Stimulated activated naive CD8-positive, alpha-beta T cell treated with anti-CD3 and anti-CD28 coated beads, Interleukin-15, amount 100 ng/mL, for 72 hours (primary cell): ENCODE data around the gene B2M.
"Not testable (repeated sequence)": the region's sequence is repeated elsewhere in the genome, so short reads cannot be mapped to it uniquely, and the experiment has no call there.

Experiments
- ATAC-seq: fragments of 150-1000 bp; cut with Tn5 transposase; 2 replicates; pipeline ENCODE4 v1.10.0; 2021; ENCODE audit warnings: mild to moderate bottlenecking, moderate library complexity
- DNase-seq, 2 donors: peaks; one replicate each; pipeline ENCODE4 v3.0.0; 2021 to 2022
- H3K27ac Mint-ChIP-seq, 2 donors: one replicate each; pipeline ENCODE4 v1.8.0; 2022; ENCODE audit warnings: mild to moderate bottlenecking in 2 of 2, mixed read lengths in 2 of 2, moderate library complexity in 2 of 2
- H3K27me3 Mint-ChIP-seq: one replicate; pipeline ENCODE4 v1.8.0; 2022; ENCODE audit warnings: mixed read lengths
- H3K4me1 Mint-ChIP-seq: one replicate; pipeline ENCODE4 v1.8.0; 2022; ENCODE audit warnings: mild to moderate bottlenecking, mixed read lengths
- H3K4me3 Mint-ChIP-seq, 2 donors: one replicate each; pipeline ENCODE4 v1.8.0; 2022; ENCODE audit warnings: mild to moderate bottlenecking in 2 of 2, mixed read lengths in 2 of 2, moderate library complexity in 1 of 2
- H3K9me3 Mint-ChIP-seq, 2 donors: one replicate each; pipeline ENCODE4 v1.8.0; 2022; ENCODE audit warnings: mixed read lengths in 2 of 2

The B2M gene

GRCh38 chr15:44727485-44728231 is 16.3 kb downstream of the B2M start:
- no peaks in the 10 kb centered on the region for H3K9me3 Mint-ChIP-seq
- H3K4me1 Mint-ChIP-seq = peaks cover 73% of the 10 kb centered on the region
- no peak for ATAC-seq
- peak; percentile 37 to 45 for DNase-seq
- H3K4me3 Mint-ChIP-seq = peak overlapping the region; percentile 97 to 99
- H3K27ac Mint-ChIP-seq = peak overlapping the region; percentile 100
- H3K27me3 Mint-ChIP-seq = no peaks in the 10 kb centered on the region

- not testable (repeated sequence) for H3K9me3 Mint-ChIP-seq, DNase-seq, ATAC-seq, H3K27me3 Mint-ChIP-seq
- H3K4me3 Mint-ChIP-seq = peak overlapping the region; percentile 99 to 100
- H3K4me1 Mint-ChIP-seq = peaks cover 73% of the 10 kb centered on the region
- peak overlapping the region; percentile 100 for H3K27ac Mint-ChIP-seq
Observed at GRCh38 chr15:44728232-44728575, 16.9 kb downstream of the B2M start.

GRCh38 chr15:44728576-44729407 is 17.5 kb downstream of the B2M start:
- peaks cover 73% of the 10 kb centered on the region for H3K4me1 Mint-ChIP-seq
- DNase-seq = peak; percentile 97 to 98
- H3K27ac Mint-ChIP-seq = peak overlapping the region; percentile 100
- H3K4me3 Mint-ChIP-seq = peak overlapping the region; percentile 99 to 100
- no peaks in the 10 kb centered on the region for H3K27me3 Mint-ChIP-seq
- H3K9me3 Mint-ChIP-seq = no peaks in the 10 kb centered on the region
- peak; percentile 85 for ATAC-seq

GRCh38 chr15:44729408-44730127 is 18.3 kb downstream of the B2M start:
- Mint-ChIP-seq H3K27me3 (no peaks in the 10 kb centered on the region), H3K4me3 (peak overlapping the region; percentile 99 to 100), H3K9me3 (no peaks in the 10 kb centered on the region), H3K27ac (peak overlapping the region; percentile 100), H3K4me1 (peaks cover 73% of the 10 kb centered on the region)
- ATAC-seq (peak; percentile 18), DNase-seq (peak in 1 of 2 donors; percentile 66)

GRCh38 chr15:44734839-44735481 is 23.6 kb downstream of the B2M start:
- Mint-ChIP-seq H3K27ac (peak overlapping the region; percentile 96 to 97), H3K4me1 (peaks cover 65% of the 10 kb centered on the region)

GRCh38 chr15:44735482-44736180 is 24.3 kb downstream of the B2M start:
- Mint-ChIP-seq H3K4me1 (peaks cover 65% of the 10 kb centered on the region), H3K4me3 (peak overlapping the region; percentile 81 to 85), H3K27ac (peak overlapping the region; percentile 96 to 97), H3K9me3 (no peaks in the 10 kb centered on the region), H3K27me3 (no peaks in the 10 kb centered on the region)
- ATAC-seq = peak; percentile 85
- peak; percentile 33 to 78 for DNase-seq

More at GRCh38 chr15:44734839-44735481, 23.6 kb downstream of the B2M start:
- no peaks in the 10 kb centered on the region for H3K27me3 Mint-ChIP-seq
- peak overlapping the region; percentile 81 to 85 for H3K4me3 Mint-ChIP-seq
- ATAC-seq (no peak), DNase-seq (no peak)
- H3K9me3 Mint-ChIP-seq = no peaks in the 10 kb centered on the region

DNA sequence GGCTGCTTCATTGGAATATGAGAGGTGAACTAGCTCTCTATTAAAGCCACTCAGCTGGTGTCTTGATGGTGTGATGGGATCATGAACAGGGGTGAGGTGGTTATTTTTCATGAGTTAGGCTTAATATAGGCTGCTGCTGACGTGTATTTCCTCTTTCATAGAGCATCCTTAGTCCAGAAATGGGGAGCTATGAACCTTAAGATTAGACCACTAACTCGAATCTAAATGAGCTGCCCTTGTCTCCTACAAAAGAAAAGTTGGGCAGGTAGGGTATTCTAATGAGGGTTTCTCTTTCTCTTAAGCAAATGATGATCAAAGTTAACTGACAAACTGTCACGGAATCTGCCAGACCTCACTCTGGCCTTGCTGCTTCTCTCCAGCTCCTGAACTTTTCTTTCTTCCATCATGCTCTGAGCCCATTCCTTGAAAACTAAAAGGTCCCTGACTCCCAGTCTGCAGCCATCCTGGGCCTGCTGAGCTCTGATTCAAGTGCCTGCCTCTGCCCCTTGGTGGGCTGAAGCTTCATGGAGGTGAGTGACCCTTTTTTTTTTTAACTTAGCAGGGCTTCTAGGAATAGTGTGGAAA is 25.0 kb downstream of the B2M start, which contains the start of gene TRIM69:
TRIM69 (plus strand) TSS at position 348 of the 585 bp plus-strand sequence; CDS start at position 525, 177 bp downstream.
- Mint-ChIP-seq H3K9me3 (no peaks in the 10 kb centered on the region), H3K27me3 (no peaks in the 10 kb centered on the region), H3K4me3 (peak within 1 kb of the TSS; percentile 83 to 85), H3K27ac (peak within 1 kb of the TSS; percentile 96 to 97), H3K4me1 (peaks cover 62% of the 10 kb centered on the region)
- DNase-seq = no peak
- peak; percentile 55 for ATAC-seq

DNA sequence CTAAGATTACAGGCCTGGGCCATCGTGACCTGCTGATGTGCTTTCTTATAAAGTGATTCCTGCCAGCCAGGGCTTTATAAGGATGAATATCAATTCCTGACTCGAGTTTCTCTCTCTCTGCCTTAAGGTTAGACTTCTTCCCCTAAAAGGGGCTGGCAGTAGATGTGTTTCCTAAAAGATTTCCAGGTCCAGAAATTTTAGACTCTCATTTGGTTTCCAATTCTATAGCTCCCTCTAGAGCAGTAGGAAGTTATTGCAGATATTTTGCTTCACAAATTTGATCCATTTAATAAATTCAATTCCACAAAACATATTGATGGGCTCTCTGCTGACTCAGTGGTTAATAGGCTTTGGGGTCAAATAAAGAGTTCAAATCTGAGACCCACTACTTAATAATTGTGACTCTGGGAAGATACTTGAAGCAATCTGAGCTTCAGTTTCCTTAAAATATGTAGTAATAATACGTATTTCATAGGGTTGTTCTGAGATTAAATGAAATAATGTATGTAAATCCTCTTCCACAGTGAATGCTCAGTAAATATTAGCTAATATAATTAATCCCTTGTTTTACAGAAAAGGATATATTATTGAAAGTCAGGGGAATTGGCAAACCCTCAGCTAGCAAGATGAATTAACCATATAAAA is 27.1 kb downstream of the B2M start:
- peak overlapping the region in 1 of 2 donors; percentile 59 for H3K27ac Mint-ChIP-seq
- ATAC-seq (no peak), DNase-seq (peak in 1 of 2 donors; percentile 18)
- no peaks in the 10 kb centered on the region for H3K27me3 Mint-ChIP-seq
- H3K4me1 Mint-ChIP-seq = peaks cover 44% of the 10 kb centered on the region
- H3K4me3 Mint-ChIP-seq = peak overlapping the region; percentile 74 to 83
- no peaks in the 10 kb centered on the region for H3K9me3 Mint-ChIP-seq

DNA sequence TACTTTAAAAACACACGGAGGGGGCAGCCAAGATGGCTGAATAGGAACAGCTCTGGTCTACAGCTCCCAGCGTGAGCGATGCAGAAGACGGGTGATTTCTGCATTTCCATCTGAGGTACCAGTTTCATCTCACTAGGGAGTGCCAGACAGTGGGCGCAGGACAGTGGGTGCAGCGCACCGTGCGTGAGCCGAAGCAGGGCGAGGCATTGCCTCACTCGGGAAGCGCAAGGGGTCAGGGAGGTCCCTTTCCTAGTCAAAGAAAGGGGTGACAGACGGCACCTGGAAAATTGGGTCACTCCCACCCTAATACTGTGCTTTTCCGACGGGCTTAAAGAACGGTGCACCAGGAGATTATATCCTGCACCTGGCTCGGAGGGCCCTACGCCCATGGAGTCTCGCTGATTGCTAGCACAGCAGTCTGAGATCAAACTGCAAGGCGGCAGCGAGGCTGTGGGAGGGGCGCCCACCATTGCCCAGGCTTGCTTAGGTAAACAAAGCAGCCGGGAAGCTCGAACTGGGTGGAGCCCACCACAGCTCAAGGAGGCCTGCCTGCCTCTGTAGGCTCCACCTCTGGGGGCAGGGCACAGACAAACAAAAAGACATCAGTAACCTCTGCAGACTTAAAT is 28.0 kb downstream of the B2M start:
- DNase-seq, H3K9me3 Mint-ChIP-seq, H3K27ac Mint-ChIP-seq, H3K27me3 Mint-ChIP-seq, ATAC-seq: not testable (repeated sequence)
- Mint-ChIP-seq H3K4me3 (peak overlapping the region; percentile 29 to 83), H3K4me1 (peaks cover 35% of the 10 kb centered on the region)

DNA sequence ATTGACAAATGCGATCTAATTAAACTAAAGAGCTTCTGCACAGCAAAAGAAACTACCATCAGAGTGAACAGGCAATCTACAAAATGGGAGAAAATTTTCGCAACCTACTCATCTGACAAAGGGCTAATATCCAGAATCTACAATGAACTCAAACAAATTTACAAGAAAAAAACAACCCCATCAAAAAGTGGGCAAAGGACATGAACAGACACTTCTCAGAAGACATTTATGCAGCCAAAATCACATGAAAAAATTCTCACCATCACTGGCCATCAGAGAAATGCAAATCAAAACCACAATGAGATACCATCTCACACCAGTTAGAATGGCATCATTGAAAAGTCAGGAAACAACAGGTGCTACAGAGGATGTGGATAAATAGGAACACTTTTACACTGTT is 32.1 kb downstream of the B2M start:
- H3K27ac Mint-ChIP-seq, H3K4me3 Mint-ChIP-seq, DNase-seq, ATAC-seq, H3K27me3 Mint-ChIP-seq: not testable (repeated sequence)
- H3K4me1 Mint-ChIP-seq = peaks cover 10% of the 10 kb centered on the region
- peaks cover 18 to 20% of the 10 kb centered on the region in 2 donors for H3K9me3 Mint-ChIP-seq

DNA sequence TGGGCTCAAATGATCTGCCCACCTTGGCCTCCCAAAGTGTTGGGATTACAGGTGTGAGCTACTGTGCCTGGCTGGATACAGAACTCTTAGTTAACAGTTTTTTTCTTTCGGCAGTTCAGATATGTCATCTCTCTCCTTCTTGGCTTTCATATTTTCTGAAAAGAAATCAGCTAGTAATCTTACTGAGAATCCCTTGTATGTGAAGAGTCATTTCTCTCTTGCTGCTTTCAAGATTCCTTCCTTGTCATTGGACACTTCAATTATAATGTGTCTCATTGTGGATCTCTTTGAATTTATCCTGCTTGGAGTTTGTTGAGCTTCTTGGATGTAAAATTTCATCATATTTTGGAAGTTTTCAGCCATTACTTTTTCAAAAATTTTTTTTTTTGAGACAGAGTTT is 42.0 kb downstream of the B2M start:
- ATAC-seq (no peak), DNase-seq (no peak)
- no peaks in the 10 kb centered on the region for H3K27me3 Mint-ChIP-seq
- no peak overlapping the region for H3K4me3 Mint-ChIP-seq
- no peak overlapping the region for H3K27ac Mint-ChIP-seq
- H3K4me1 Mint-ChIP-seq = peaks cover 35% of the 10 kb centered on the region
- peaks cover 22 to 31% of the 10 kb centered on the region in 2 donors for H3K9me3 Mint-ChIP-seq

DNA sequence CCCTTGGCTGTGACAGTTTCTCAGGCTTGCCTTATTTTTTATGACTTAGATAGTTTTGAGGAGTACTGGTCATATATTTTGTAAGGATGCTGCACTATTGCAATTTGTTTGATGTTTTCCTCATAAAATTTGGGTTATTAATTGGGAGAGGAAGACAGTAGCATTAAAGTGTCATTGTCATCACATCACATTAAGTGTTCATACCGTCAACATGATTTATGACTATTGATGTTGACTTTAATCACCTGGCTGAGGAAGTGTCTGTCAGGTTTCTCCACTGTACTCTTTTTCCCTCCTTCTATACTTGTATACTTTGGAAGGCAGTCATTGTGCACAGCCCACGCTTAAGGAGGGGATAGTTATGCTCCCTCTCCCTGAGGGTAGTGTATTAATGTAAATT is 51.9 kb downstream of the B2M start:
- no peaks in the 10 kb centered on the region for H3K9me3 Mint-ChIP-seq
- H3K27ac Mint-ChIP-seq = no peak overlapping the region
- H3K4me3 Mint-ChIP-seq = no peak overlapping the region
- no peak for DNase-seq
- no peaks in the 10 kb centered on the region for H3K4me1 Mint-ChIP-seq
- ATAC-seq = no peak
- H3K27me3 Mint-ChIP-seq = no peaks in the 10 kb centered on the region

- H3K27me3 Mint-ChIP-seq = no peaks in the 10 kb centered on the region
- no peak overlapping the region for H3K27ac Mint-ChIP-seq
- no peak for DNase-seq
- no peaks in the 10 kb centered on the region for H3K9me3 Mint-ChIP-seq
- no peak for ATAC-seq
- no peak overlapping the region for H3K4me3 Mint-ChIP-seq
- no peaks in the 10 kb centered on the region for H3K4me1 Mint-ChIP-seq
Observed at GRCh38 chr15:44763848-44764247, 52.5 kb downstream of the B2M start.
